Karpas-422 (cell line): ENCODE data around the gene TMC3. TPM values are rescaled to one million over a fixed set of nuclear protein-coding genes. Genes with fewer than 3 reads are reported as not detected.

Experiments
- DNase-seq: peaks from one replicate; pipeline ENCODE4 v3.0.0-alpha.2; 2015
- H2AFZ ChIP-seq: fragments of 200-600 bp; sonication (generic); 2 replicates; pipeline ENCODE4 v1.6.1; 2014; ENCODE audit warnings: antibody characterized with exemption, low read length, mixed read lengths
- H3K27ac ChIP-seq: fragments of 200-600 bp; sonication (generic); 2 replicates; pipeline ENCODE4 v1.5.1; 2014; ENCODE audit warnings: mild to moderate bottlenecking, low read length, moderate library complexity
- H3K27me3 ChIP-seq: fragments of 200-600 bp; sonication (generic); 2 replicates; pipeline ENCODE4 v1.6.1; 2014; ENCODE audit warnings: low read length, mixed read lengths
- H3K36me3 ChIP-seq: fragments of 200-600 bp; sonication (generic); 2 replicates; pipeline ENCODE4 v1.6.1; 2014; ENCODE audit warnings: low read length, mixed read lengths; ENCODE audit not compliant: insufficient read depth
- H3K4me1 ChIP-seq: fragments of 200-600 bp; sonication (generic); 2 replicates; pipeline ENCODE4 v1.6.1; 2014; ENCODE audit warnings: mild to moderate bottlenecking, low read length, mixed read lengths
- H3K4me2 ChIP-seq: fragments of 200-600 bp; sonication (generic); 2 replicates; pipeline ENCODE4 v1.6.1; 2014; ENCODE audit warnings: low read length, low read depth, mild to moderate bottlenecking; ENCODE audit not compliant: poor library complexity, severe bottlenecking
- H3K4me3 ChIP-seq: fragments of 200-600 bp; sonication (generic); 2 replicates; pipeline ENCODE4 v1.5.1; 2014; ENCODE audit warnings: mild to moderate bottlenecking, antibody characterized with exemption, low read length, mixed read lengths
- H3K79me2 ChIP-seq: fragments of 200-600 bp; sonication (generic); 2 replicates; pipeline ENCODE4 v1.6.1; 2014; ENCODE audit warnings: mild to moderate bottlenecking, low read length, mixed read lengths
- H3K9ac ChIP-seq: fragments of 200-600 bp; sonication (generic); 2 replicates; pipeline ENCODE4 v1.6.0; 2014; ENCODE audit warnings: low read length
- H3K9me2 ChIP-seq: fragments of 200-600 bp; sonication (generic), shearing (Covaris generic); replicated peaks from 2 replicates; pipeline ENCODE4 v1.6.0; 2014; ENCODE audit warnings: mild to moderate bottlenecking, low read length, moderate library complexity; ENCODE audit not compliant: insufficient read depth
- H3K9me3 ChIP-seq: fragments of 300-700, 200-600 bp; sonication (generic); 2 replicates; pipeline ENCODE4 v1.6.1; 2014; ENCODE audit warnings: low read length, mixed read lengths
- H4K20me1 ChIP-seq: fragments of 200-600 bp; sonication (generic); 2 replicates; pipeline ENCODE4 v1.6.1; 2014; ENCODE audit warnings: mild to moderate bottlenecking, antibody characterized with exemption, low read length, low read depth; ENCODE audit not compliant: insufficient read depth
- total RNA-seq: library from RNA; depleted of rRNA; stranded (reverse); fragments of >200 nt; shearing (Covaris generic); gene quantifications from 2 replicates; pipeline ENCODE4 v1.2.3, GENCODE V29; 2014; ENCODE audit warnings: low replicate concordance

TMC3 gene
- total RNA-seq, 1 experiment from 2014 or later: not detected

- Histone ChIP-seq H3K4me3 (no peak overlapping the region), H2AFZ (no peak overlapping the region), H3K27ac (peak overlapping the region; percentile 36), H4K20me1 (no peaks in the 10 kb centered on the region), H3K4me2 (peak overlapping the region; percentile 28), H3K79me2 (no peaks in the 10 kb centered on the region), H3K9me2 (no peaks in the 10 kb centered on the region), H3K27me3 (no peaks in the 10 kb centered on the region), H3K36me3 (no peaks in the 10 kb centered on the region), H3K4me1 (peaks cover 27% of the 10 kb centered on the region), H3K9ac (no peak overlapping the region), H3K9me3 (no peaks in the 10 kb centered on the region)
- DNase-seq: peak; percentile 58
These were observed 72.1 kb downstream of the TMC3 start for GRCh38 chr15:81301815-81302399.

DNA sequence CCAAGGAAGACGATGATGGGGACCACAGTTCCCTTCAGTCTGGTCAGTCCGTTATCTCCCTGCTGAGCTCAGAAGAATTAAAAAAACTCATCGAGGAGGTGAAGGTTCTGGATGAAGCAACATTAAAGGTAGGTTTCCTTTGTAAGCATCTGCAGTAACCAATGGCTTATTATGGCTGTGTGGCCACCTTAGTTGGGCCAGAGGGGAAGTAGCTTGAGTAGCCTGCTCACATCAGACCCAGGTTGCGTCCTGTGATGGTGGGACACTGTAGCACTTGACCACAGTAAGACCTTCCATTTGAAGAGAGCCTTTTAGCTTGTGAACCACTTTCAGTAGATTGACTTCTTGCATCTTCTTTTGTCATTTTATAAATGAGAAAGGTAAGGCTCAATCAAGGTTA, 72.6 kb downstream of the TMC3 start:
- Histone ChIP-seq H3K27ac (no peak overlapping the region), H4K20me1 (no peaks in the 10 kb centered on the region), H3K79me2 (no peaks in the 10 kb centered on the region), H3K4me3 (no peak overlapping the region), H3K4me2 (peak overlapping the region; percentile 28), H3K27me3 (no peaks in the 10 kb centered on the region), H3K9ac (no peak overlapping the region), H3K9me3 (no peaks in the 10 kb centered on the region), H2AFZ (no peak overlapping the region), H3K9me2 (no peaks in the 10 kb centered on the region), H3K4me1 (peaks cover 30% of the 10 kb centered on the region), H3K36me3 (no peaks in the 10 kb centered on the region)
- DNase-seq: no peak

DNA sequence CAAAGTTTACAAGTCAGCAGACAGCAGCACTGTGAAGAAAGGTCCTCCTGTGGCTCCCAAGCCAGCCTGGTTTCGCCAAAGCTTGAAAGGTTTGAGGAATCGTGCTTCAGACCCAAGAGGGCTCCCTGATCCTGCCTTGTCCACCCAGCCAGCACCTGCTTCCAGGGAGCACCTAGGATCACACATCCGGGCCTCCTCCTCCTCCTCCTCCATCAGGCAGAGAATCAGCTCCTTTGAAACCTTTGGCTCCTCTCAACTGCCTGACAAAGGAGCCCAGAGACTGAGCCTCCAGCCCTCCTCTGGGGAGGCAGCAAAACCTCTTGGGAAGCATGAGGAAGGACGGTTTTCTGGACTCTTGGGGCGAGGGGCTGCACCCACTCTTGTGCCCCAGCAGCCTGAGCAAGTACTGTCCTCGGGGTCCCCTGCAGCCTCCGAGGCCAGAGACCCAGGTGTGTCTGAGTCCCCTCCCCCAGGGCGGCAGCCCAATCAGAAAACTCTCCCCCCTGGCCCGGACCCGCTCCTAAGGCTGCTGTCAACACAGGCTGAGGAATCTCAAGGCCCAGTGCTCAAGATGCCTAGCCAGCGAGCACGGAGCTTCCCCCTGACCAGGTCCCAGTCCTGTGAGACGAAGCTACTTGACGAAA, 74.3 kb downstream of the TMC3 start:
- no peak overlapping the region for H3K9ac ChIP-seq
- H3K9me2 ChIP-seq: no peaks in the 10 kb centered on the region
- peaks cover 30% of the 10 kb centered on the region for H3K4me1 ChIP-seq
- no peaks in the 10 kb centered on the region for H4K20me1 ChIP-seq
- no peaks in the 10 kb centered on the region for H3K9me3 ChIP-seq
- H3K27ac ChIP-seq: no peak overlapping the region
- no peak overlapping the region for H3K4me2 ChIP-seq
- no peak overlapping the region for H3K4me3 ChIP-seq
- H2AFZ ChIP-seq: no peak overlapping the region
- no peaks in the 10 kb centered on the region for H3K27me3 ChIP-seq
- H3K79me2 ChIP-seq: no peaks in the 10 kb centered on the region
- DNase-seq: no peak
- no peaks in the 10 kb centered on the region for H3K36me3 ChIP-seq

DNA sequence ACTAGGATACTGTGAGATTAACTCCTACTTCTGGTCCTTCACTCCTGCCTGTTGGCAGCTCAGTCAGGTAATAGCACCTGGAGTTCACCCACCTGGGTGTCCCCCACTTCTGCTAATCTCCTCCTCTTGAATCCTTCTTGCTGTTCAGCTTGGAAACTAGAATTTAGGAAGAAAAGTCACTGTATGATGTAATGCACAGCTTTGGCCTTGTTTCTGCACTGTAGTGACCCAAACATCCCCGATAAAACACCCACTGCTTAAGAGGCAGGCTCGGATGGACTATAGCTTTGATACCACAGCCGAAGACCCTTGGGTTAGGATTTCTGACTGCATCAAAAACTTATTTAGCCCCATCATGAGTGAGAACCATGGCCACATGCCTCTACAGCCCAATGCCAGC, 74.9 kb downstream of the TMC3 start:
- Histone ChIP-seq H3K4me2 (no peak overlapping the region), H3K27ac (no peak overlapping the region), H4K20me1 (no peaks in the 10 kb centered on the region), H3K4me1 (peaks cover 31% of the 10 kb centered on the region), H2AFZ (no peak overlapping the region), H3K79me2 (no peaks in the 10 kb centered on the region), H3K9me3 (no peaks in the 10 kb centered on the region), H3K4me3 (no peak overlapping the region), H3K9ac (no peak overlapping the region), H3K36me3 (no peaks in the 10 kb centered on the region), H3K27me3 (no peaks in the 10 kb centered on the region), H3K9me2 (no peaks in the 10 kb centered on the region)
- no peak for DNase-seq

DNA sequence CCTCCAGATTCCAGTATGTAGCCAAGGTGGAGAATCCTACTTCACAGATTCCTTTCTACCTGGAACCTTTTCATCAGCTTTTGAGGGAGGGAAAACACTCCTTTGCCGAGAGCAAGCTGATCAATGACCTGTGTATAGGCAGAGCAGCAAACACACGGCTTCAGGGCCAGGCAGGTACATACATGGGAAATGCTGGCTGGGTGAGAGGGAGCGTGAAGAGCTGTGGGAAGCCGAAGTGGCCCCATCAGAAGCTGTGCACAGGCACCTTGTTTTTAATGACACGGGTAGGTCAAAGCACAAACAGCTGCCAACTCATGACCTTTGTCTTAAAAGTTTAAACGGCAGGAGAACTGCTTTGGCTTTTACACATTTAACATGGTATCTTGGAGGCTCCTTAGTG, 75.4 kb downstream of the TMC3 start:
- H3K36me3 ChIP-seq: no peaks in the 10 kb centered on the region
- H3K4me1 ChIP-seq: peaks cover 36% of the 10 kb centered on the region
- no peak for DNase-seq
- H3K9me3 ChIP-seq: no peaks in the 10 kb centered on the region
- H3K4me2 ChIP-seq: no peak overlapping the region
- no peaks in the 10 kb centered on the region for H3K79me2 ChIP-seq
- H3K9ac ChIP-seq: no peak overlapping the region
- no peak overlapping the region for H3K27ac ChIP-seq
- no peaks in the 10 kb centered on the region for H4K20me1 ChIP-seq
- no peak overlapping the region for H2AFZ ChIP-seq
- H3K27me3 ChIP-seq: no peaks in the 10 kb centered on the region
- H3K9me2 ChIP-seq: no peaks in the 10 kb centered on the region
- H3K4me3 ChIP-seq: no peak overlapping the region

DNA sequence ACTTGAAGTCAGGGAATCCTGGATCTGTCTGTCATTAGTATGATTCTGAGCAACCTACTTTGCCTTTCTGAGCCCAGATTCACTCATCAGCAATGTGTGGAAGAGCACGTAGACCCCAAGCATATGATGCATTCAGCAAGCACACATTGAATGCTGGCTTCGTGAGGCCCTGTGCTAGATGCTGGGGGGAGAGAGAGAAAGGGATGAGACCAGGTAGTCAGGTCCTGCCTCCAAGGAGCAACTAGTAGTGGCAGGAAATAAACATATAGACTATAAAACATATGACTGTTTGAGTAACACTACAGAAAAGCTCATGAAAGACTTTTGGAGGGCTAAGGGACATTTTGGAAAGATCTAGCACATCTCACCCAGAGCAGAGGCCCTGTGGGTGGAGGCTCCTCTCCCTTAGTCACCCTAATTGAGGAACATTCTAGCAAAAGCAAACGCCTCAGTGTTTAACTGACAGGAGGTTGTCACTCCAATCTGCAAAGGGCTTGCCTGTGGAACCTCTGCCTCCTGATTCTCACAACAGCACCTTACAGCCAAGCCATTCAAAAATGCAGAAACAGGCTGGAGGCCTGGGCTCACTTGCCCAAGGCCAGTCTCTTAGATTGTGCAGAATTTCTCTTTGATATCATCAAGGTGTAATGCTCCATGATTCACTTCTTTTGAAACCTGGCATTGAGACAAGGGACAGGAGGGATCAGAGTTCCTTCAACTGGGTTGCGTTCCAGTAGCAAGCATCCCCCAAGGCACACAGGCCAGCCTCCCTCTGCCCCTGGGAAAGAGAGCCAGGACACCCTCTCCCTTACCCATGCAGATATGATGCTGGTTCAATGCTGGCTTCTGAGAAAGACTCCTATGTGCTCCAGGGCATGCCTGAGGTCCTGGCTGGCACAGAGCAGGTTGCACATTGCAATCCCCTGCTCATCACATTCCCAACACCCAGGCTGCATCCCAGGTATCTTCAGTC, 76.1 kb downstream of the TMC3 start:
- H3K9me3 ChIP-seq: no peaks in the 10 kb centered on the region
- H3K4me2 ChIP-seq: no peak overlapping the region
- H3K4me3 ChIP-seq: no peak overlapping the region
- no peaks in the 10 kb centered on the region for H3K27me3 ChIP-seq
- H3K9ac ChIP-seq: no peak overlapping the region
- H3K79me2 ChIP-seq: no peaks in the 10 kb centered on the region
- H4K20me1 ChIP-seq: no peaks in the 10 kb centered on the region
- DNase-seq: no peak
- H2AFZ ChIP-seq: no peak overlapping the region
- H3K36me3 ChIP-seq: no peaks in the 10 kb centered on the region
- H3K4me1 ChIP-seq: peaks cover 33% of the 10 kb centered on the region
- no peak overlapping the region for H3K27ac ChIP-seq
- H3K9me2 ChIP-seq: no peaks in the 10 kb centered on the region

- Histone ChIP-seq H3K36me3 (no peaks in the 10 kb centered on the region), H3K9me2 (no peaks in the 10 kb centered on the region), H3K27me3 (no peaks in the 10 kb centered on the region), H3K9ac (peak overlapping the region; percentile 6; the same call in 1 of the 2 replicates), H3K4me3 (no peak overlapping the region), H3K9me3 (no peaks in the 10 kb centered on the region), H3K79me2 (no peaks in the 10 kb centered on the region), H3K4me1 (peaks cover 33% of the 10 kb centered on the region), H3K4me2 (no peak overlapping the region), H2AFZ (no peak overlapping the region), H4K20me1 (no peaks in the 10 kb centered on the region), H3K27ac (no peak overlapping the region)
- no peak for DNase-seq
These were observed 76.9 kb downstream of the TMC3 start for GRCh38 chr15:81297147-81297572.

- Histone ChIP-seq H3K79me2 (no peaks in the 10 kb centered on the region), H3K9ac (peak overlapping the region; percentile 6; the same call in 1 of the 2 replicates), H3K27me3 (no peaks in the 10 kb centered on the region), H3K27ac (no peak overlapping the region), H3K36me3 (no peaks in the 10 kb centered on the region), H3K4me2 (no peak overlapping the region), H3K4me1 (peaks cover 33% of the 10 kb centered on the region), H2AFZ (no peak overlapping the region), H4K20me1 (no peaks in the 10 kb centered on the region), H3K9me2 (no peaks in the 10 kb centered on the region), H3K4me3 (no peak overlapping the region), H3K9me3 (no peaks in the 10 kb centered on the region)
- peak; percentile 59 for DNase-seq
These were observed 77.3 kb downstream of the TMC3 start for GRCh38 chr15:81296673-81297072.
